HepG2 (cell line): Measurements from ENCODE around the gene CLDN10. TPM values are rescaled to one million over a fixed set of nuclear protein-coding genes. Genes with fewer than 3 reads are reported as not detected.

Source experiments
- BRD4 ChIP-seq: sonication (generic); formaldehyde crosslinking; IDR thresholded peaks from 2 replicates; pipeline ENCODE4 v1.4.0; 2020; ENCODE audit warnings: missing genetic modification reagents
- CREM ChIP-seq, 2 experiments: sonication (generic) in 1 of 2; formaldehyde crosslinking in 1 of 2; IDR thresholded peaks; 2 replicates each; pipeline versions ENCODE4 v1.4.0 to v1.6.1; 2016 to 2020; ENCODE audit warnings: antibody characterized with exemption in 1 of 2, mild to moderate bottlenecking in 1 of 2, missing genetic modification reagents in 1 of 2
- DNMT1 ChIP-seq: sonication (generic); formaldehyde crosslinking; IDR thresholded peaks from 2 replicates; pipeline ENCODE4 v1.5.1; 2020; ENCODE audit warnings: mild to moderate bottlenecking, missing genetic modification reagents
- FOXK2 ChIP-seq: fragments of 450-650 bp; IDR thresholded peaks from 2 replicates; pipeline ENCODE4 v1.6.1; 2016
- GPN1 ChIP-seq: sonication (generic); formaldehyde crosslinking; IDR thresholded peaks from 2 replicates; pipeline ENCODE4 v1.5.1; 2020; ENCODE audit warnings: missing genetic modification reagents, borderline replicate concordance
- JUND ChIP-seq: sonication (generic); formaldehyde crosslinking; IDR thresholded peaks from 2 replicates; pipeline ENCODE4 v1.8.0; 2022; ENCODE audit warnings: mild to moderate bottlenecking, missing genetic modification reagents
- NFATC3 ChIP-seq: sonication (generic); formaldehyde crosslinking; IDR thresholded peaks from 2 replicates; pipeline ENCODE4 v1.5.1; 2020; ENCODE audit warnings: mild to moderate bottlenecking, missing genetic modification reagents
- RARG ChIP-seq: sonication (generic); formaldehyde crosslinking; IDR thresholded peaks from 2 replicates; pipeline ENCODE4 v1.4.0; 2020; ENCODE audit warnings: low read depth, mild to moderate bottlenecking, missing genetic modification reagents
- SALL1 ChIP-seq: sonication (generic); formaldehyde crosslinking; IDR thresholded peaks from 2 replicates; pipeline ENCODE4 v1.8.0; 2022; ENCODE audit warnings: mild to moderate bottlenecking, missing genetic modification reagents
- SIN3B ChIP-seq: fragments of 150-350 bp; IDR thresholded peaks from 2 replicates; pipeline ENCODE4 v1.6.1; 2014; ENCODE audit warnings: low read length
- TBX2 ChIP-seq: sonication (generic); formaldehyde crosslinking; IDR thresholded peaks from 2 replicates; pipeline ENCODE4 v1.5.0; 2020; ENCODE audit warnings: missing genetic modification reagents, mild to moderate bottlenecking, borderline replicate concordance
- ZNF207 ChIP-seq: fragments of 450-650 bp; IDR thresholded peaks from 2 replicates; pipeline ENCODE4 v1.6.1; 2016; ENCODE audit warnings: antibody characterized with exemption, borderline replicate concordance
- ZNF350 ChIP-seq: sonication (generic); formaldehyde crosslinking; IDR thresholded peaks from 2 replicates; pipeline ENCODE4 v1.4.0; 2020; ENCODE audit warnings: mild to moderate bottlenecking, low read depth, missing genetic modification reagents, borderline replicate concordance
- ZNF614 ChIP-seq: IDR thresholded peaks from 2 replicates; pipeline ENCODE4 v1.6.1; 2018; ENCODE audit warnings: missing biosample characterization, missing genetic modification reagents, inconsistent platforms, borderline replicate concordance
- ZNF713 ChIP-seq: sonication (generic); formaldehyde crosslinking; IDR thresholded peaks from 2 replicates; pipeline ENCODE4 v1.4.0; 2020; ENCODE audit warnings: mild to moderate bottlenecking, missing genetic modification reagents
- polyA plus RNA-seq, 8 experiments: library from polyadenylated mRNA; depleted of rRNA in 3 of 8; stranded (reverse) in 7 of 8; unstranded in 1 of 8; fragments of >200 nt; fragmentation: Illumina TruSeq in 4 of 8; extraction: Trizol in 4 of 8; gene quantifications; 2 replicates each; pipeline versions ENCODE4 v1.2.1 to v1.2.3, GENCODE V29; 2011 to 2016; ENCODE audit warnings: low read depth in 4 of 8, missing spikeins in 1 of 8, mixed read lengths in 1 of 8; ENCODE audit not compliant: insufficient read depth in 1 of 8
- total RNA-seq, 5 experiments: library from RNA; depleted of rRNA; stranded (reverse); fragments of >200 nt; fragmentation: Illumina TruSeq; extraction: Trizol; gene quantifications; 2 replicates each; pipeline ENCODE4 v1.2.3, GENCODE V29; 2016; ENCODE audit warnings: low read depth in 1 of 5
- TF ChIP-seq, protein P1 (sequence below): sonication (generic); formaldehyde crosslinking; conservative IDR thresholded peaks from 2 replicates; pipeline ENCODE4 v1.4.0; 2020; ENCODE audit warnings: missing genetic modification reagents
- TF ChIP-seq, protein P2 (sequence below): sonication (generic); formaldehyde crosslinking; IDR thresholded peaks from one replicate; pipeline ENCODE4 v1.5.1; 2020; ENCODE audit warnings: mild to moderate bottlenecking, missing genetic modification reagents; ENCODE audit errors: not compliant biosample characterization

The CLDN10 gene
- total and polyA plus RNA-seq, 2 of the 13 experiments (the other 11 are each of a cell fraction or from before 2014, with no cell fraction given) = not detected

GRCh38 chr13:95535243-95535642 lies 17.3 kb upstream of the CLDN10 start (continued):
- TF ChIP-seq ZNF207 (no peak), JUND (peak; percentile 79), GPN1 (CRISPR knock-in tag) (no peak), NFATC3 (CRISPR knock-in tag) (no peak), TBX2 (CRISPR knock-in tag) (peak; percentile 58), SIN3B (no peak), RARG (CRISPR knock-in tag) (no peak), ZNF713 (no peak), ZNF614 (CRISPR knock-in tag) (0 out of 2 replicates have a peak, but pooled peaks have one; percentile 35), CREM (IDR thresholded peaks at IDR 0.05) (no peak), CREM (CRISPR knock-in tag; IDR thresholded peaks at IDR 0.05) (no peak), SALL1 (CRISPR knock-in tag) (peak; percentile 72), BRD4 (no peak), DNMT1 (CRISPR knock-in tag) (no peak), ZNF350 (no peak), FOXK2 (peak; percentile 32; the same call in 1 of the 2 replicates)
- TF ChIP-seq, protein P1, sequence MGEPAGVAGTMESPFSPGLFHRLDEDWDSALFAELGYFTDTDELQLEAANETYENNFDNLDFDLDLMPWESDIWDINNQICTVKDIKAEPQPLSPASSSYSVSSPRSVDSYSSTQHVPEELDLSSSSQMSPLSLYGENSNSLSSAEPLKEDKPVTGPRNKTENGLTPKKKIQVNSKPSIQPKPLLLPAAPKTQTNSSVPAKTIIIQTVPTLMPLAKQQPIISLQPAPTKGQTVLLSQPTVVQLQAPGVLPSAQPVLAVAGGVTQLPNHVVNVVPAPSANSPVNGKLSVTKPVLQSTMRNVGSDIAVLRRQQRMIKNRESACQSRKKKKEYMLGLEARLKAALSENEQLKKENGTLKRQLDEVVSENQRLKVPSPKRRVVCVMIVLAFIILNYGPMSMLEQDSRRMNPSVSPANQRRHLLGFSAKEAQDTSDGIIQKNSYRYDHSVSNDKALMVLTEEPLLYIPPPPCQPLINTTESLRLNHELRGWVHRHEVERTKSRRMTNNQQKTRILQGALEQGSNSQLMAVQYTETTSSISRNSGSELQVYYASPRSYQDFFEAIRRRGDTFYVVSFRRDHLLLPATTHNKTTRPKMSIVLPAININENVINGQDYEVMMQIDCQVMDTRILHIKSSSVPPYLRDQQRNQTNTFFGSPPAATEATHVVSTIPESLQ = no peak
- TF ChIP-seq, protein P2, sequence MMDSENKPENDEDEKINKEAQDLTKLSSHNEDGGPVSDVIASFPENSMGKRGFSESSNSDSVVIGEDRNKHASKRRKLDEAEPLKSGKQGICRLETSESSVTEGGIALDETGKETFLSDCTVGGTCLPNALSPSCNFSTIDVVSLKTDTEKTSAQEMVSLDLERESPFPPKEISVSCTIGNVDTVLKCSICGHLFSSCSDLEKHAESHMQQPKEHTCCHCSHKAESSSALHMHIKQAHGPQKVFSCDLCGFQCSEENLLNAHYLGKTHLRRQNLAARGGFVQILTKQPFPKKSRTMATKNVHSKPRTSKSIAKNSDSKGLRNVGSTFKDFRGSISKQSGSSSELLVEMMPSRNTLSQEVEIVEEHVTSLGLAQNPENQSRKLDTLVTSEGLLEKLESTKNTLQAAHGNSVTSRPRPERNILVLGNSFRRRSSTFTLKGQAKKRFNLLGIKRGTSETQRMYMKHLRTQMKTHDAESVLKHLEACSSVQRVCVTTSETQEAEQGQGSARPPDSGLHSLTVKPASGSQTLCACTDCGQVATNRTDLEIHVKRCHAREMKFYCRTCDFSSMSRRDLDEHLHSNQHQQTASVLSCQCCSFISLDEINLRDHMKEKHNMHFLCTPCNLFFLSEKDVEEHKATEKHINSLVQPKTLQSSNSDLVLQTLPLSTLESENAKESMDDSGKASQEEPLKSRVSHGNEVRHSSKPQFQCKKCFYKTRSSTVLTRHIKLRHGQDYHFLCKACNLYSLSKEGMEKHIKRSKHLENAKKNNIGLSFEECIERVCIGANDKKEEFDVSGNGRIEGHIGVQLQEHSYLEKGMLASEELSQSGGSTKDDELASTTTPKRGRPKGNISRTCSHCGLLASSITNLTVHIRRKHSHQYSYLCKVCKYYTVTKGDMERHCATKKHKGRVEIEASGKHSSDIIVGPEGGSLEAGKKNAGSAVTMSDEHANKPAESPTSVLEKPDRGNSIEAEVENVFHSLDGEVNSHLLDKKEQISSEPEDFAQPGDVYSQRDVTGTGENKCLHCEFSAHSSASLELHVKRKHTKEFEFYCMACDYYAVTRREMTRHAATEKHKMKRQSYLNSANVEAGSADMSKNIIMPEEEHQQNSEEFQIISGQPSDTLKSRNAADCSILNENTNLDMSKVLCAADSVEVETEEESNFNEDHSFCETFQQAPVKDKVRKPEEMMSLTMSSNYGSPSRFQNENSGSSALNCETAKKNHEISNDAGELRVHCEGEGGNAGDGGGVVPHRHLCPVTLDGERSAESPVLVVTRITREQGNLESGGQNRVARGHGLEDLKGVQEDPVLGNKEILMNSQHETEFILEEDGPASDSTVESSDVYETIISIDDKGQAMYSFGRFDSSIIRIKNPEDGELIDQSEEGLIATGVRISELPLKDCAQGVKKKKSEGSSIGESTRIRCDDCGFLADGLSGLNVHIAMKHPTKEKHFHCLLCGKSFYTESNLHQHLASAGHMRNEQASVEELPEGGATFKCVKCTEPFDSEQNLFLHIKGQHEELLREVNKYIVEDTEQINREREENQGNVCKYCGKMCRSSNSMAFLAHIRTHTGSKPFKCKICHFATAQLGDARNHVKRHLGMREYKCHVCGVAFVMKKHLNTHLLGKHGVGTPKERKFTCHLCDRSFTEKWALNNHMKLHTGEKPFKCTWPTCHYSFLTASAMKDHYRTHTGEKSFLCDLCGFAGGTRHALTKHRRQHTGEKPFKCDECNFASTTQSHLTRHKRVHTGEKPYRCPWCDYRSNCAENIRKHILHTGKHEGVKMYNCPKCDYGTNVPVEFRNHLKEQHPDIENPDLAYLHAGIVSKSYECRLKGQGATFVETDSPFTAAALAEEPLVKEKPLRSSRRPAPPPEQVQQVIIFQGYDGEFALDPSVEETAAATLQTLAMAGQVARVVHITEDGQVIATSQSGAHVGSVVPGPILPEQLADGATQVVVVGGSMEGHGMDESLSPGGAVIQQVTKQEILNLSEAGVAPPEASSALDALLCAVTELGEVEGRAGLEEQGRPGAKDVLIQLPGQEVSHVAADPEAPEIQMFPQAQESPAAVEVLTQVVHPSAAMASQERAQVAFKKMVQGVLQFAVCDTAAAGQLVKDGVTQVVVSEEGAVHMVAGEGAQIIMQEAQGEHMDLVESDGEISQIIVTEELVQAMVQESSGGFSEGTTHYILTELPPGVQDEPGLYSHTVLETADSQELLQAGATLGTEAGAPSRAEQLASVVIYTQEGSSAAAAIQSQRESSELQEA (CRISPR knock-in tag) = no peak
